Measurements from ENCODE around the gene ABR.

ABR gene

DNA sequence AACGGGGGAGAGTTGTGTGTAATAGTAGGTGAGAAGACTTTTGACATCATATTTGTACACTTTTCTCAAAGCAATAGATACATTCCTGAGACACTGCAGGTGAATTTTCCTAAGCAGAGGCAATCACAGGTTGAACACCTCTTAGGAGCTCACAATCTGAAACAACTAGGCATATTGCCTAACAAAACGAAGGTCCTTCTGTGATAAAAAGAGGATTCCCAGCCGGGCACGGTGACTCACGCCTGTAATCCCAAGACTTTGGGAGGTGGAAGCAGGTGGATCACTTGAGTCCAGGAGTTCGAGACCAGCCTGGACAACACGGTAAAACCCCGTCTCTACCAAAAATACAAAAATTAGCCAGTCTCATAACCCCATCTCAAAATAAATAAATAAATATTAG is 217.6 kb downstream of the ABR start:
- no peak for DNase-seq (ENCODE audit: low read depth in 2 of 2)

DNA sequence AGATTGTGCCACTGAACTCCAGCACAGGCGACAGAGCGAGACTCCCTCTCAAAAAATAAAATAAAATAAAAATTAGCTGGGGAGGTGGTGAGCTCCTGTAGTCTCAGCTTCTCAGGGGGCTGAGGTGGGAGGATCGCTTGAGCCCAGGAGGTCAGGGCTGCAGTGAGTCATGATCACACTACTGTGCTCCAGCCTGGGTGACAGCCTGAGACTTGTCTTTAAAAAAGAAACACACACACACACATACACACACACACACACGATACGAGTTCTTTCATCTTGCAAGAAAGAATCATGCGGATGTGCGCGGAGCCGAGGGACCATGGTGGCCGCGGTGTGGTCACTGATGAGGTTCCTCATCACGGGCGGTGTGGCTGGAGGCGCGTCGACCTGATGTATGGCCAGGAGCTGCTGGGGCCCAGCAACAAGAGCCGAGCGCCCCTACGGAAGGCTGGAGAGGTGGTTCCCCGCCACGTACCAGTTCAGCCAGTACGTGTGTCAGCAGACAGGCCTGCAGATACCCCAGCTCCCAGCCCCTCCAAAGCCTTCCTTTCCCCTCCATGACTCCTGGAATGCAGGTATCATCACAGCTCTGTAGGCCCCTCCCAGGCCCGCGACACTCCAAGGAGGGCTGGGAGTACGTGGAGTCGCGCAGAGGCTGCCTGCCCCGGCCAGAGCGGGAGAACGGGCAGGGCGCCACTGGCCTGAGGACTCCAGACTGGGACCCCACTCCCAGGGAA is 220.9 kb downstream of the ABR start:
- DNase-seq (ENCODE audit: low read depth in 2 of 2) = no peak

DNA sequence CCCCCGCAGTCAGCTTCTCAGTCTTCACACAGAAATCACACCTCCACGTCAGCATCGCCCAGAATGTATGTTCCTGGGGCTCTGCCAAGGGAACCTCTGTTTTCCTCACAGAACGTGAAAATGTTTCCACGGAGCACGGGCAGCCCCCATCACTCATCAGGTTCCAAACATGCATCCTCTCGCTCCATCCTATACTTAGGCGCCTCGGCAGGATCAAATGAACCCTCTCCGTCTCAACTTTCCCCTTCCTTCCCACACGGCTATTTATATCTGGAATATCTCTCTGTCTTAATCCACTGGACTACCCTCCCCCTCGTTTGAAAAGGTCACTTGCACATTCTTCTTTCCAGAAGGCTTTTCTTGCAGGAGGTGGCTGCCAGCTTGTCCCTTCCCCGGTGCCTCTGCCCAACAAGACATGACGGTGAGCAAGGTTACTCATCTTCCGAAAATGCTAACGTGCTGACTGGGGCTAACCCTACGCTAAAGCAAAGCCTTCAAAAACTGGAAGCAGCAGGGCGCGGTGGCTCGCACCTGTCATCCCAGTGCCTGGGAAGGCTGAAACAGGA is 221.8 kb downstream of the ABR start:
- DNase-seq (ENCODE audit: low read depth in 2 of 2) = no peak

DNA sequence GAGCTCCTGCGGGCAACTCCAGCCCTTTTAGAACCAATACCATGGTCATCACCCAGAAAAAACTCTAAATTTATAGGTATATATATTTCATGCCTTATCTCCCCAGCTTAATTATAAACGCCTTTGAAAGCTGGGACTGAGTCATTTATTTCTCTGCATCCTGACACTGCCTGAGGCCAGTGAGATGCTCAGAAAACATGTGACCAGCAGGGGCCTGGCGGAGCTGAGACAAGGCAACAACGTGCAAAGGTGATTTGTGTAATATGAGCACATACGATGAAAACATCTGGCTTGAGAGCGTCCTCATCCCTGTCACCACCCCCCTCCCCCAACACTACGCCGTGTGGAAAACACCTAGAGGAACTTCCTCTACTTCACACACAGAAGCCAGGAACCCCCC is 222.9 kb downstream of the ABR start:
- DNase-seq (ENCODE audit: low read depth in 2 of 2) = no peak

DNA sequence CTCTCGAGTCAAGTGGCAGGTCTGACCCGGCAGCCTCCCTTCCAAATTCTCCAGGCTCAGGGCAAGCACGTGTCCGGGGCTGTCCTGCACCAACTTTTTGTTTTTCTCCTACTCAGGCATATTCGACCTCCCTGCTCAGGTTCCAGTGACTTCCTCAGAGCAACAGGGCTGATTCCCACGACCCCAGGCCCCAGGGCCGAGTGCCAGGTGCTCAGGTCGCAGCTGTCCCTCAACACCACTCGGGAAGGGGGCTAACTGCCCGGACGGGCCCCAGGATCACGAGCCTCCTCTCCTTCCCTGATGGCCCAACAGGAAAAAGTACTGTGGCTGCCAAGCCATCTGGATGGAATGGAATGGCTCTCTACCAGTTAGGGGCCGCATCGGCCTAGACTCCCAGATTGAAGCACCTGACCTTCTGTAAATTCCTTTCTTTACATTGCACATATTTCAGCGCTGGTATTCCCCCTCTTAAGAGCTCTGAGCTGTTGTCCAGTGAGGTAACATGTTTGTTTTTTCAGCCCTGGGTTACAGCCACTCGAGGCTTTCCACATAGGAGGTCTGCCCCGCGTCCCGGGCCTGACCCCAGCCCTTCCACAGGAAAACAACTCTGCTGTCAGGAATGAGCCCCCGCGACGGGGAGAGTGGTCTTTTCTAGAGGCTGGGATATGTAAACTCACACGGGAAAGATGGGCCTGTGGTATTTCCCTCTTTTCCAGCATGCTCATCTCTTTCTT is 225.2 kb downstream of the ABR start:
- DNase-seq (ENCODE audit: low read depth in 2 of 2) = no peak

DNA sequence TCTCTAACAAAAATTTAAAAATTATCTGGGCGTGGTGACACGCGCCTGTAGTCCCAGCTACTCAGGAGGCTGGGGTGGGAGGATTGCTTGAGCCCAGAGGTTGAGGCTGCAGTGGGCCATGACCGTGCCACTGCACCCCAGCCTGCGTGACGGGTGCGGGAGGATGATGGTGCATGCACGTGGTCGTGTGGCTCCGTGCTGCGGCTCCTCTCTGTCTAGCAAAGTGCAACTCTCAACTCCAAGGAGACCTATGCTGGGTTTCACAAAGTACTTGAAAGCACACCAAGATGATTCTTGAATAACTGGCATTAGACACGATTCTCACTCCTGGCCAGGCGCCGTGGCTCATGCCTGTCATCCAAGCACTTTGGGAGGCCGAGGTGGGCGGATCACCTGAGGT is 226.0 kb downstream of the ABR start:
- no peak for DNase-seq (ENCODE audit: low read depth in 2 of 2)

Data from stimulated activated CD8-positive, alpha-beta memory T cell treated with anti-CD3 and anti-CD28 coated beads, Interleukin-2, amount 100 ng/mL, for 48 hours (primary cell).